GM19238 (cell line): ENCODE data around the gene USP24.
"Not testable (repeated sequence)": the region's sequence is repeated elsewhere in the genome, so short reads cannot be mapped to it uniquely, and the experiment has no call there.

Experiments
- DNase-seq: peaks from one replicate; pipeline ENCODE4 v3.0.0; 2011; ENCODE audit warnings: low spot score; ENCODE audit not compliant: insufficient read length

The USP24 gene

GRCh38 chr1:55124470-55124869 is 90.7 kb downstream of the USP24 start:
- DNase-seq: no peak

- DNase-seq: no peak
Observed at GRCh38 chr1:55120538-55120937, 94.6 kb downstream of the USP24 start.

GRCh38 chr1:55118651-55119329 is 96.4 kb downstream of the USP24 start:
- no peak for DNase-seq

GRCh38 chr1:55117941-55118340 is 97.2 kb downstream of the USP24 start:
- no peak for DNase-seq

GRCh38 chr1:55109005-55109404 is 106.2 kb downstream of the USP24 start:
- not testable (repeated sequence) for DNase-seq

GRCh38 chr1:55107101-55107500 is 108.1 kb downstream of the USP24 start:
- DNase-seq: no peak

- DNase-seq: no peak
Observed at GRCh38 chr1:55103891-55104290, 111.3 kb downstream of the USP24 start.

- DNase-seq: no peak
Observed at GRCh38 chr1:55095095-55095494, 120.1 kb downstream of the USP24 start.

- DNase-seq: no peak
Observed at GRCh38 chr1:55092475-55092874, 122.7 kb downstream of the USP24 start.

GRCh38 chr1:55089683-55090082 is 125.5 kb downstream of the USP24 start:
- no peak for DNase-seq

- DNase-seq: no peak
Observed at GRCh38 chr1:55088413-55088812, 126.8 kb downstream of the USP24 start.

GRCh38 chr1:55087439-55087838 is 127.7 kb downstream of the USP24 start:
- no peak for DNase-seq

GRCh38 chr1:55084257-55084656 is 130.9 kb downstream of the USP24 start:
- no peak for DNase-seq

- DNase-seq: no peak
Observed at GRCh38 chr1:55081905-55082296, 133.3 kb downstream of the USP24 start.

- DNase-seq: no peak
Observed at GRCh38 chr1:55081188-55081904, 133.8 kb downstream of the USP24 start.

GRCh38 chr1:55079651-55080050 is 135.5 kb downstream of the USP24 start:
- no peak for DNase-seq

- no peak for DNase-seq
Observed at GRCh38 chr1:55078470-55078869, 136.7 kb downstream of the USP24 start.

GRCh38 chr1:55076356-55076755 is 138.8 kb downstream of the USP24 start:
- no peak for DNase-seq

GRCh38 chr1:55074455-55074854 is 140.7 kb downstream of the USP24 start:
- DNase-seq: no peak

GRCh38 chr1:55073187-55073916 is 141.8 kb downstream of the USP24 start:
- no peak for DNase-seq

GRCh38 chr1:55071477-55071876 is 143.7 kb downstream of the USP24 start:
- DNase-seq: no peak
